Astrocyte (in vitro differentiated cells and primary cell): ENCODE measurements around the gene TEF.

Experiments used
- CTCF ChIP-seq: IDR thresholded peaks from 2 replicates; pipeline ENCODE4 v1.5.1; 2011; ENCODE audit warnings: low read depth, mild to moderate bottlenecking, inconsistent platforms, low read length, moderate library complexity; ENCODE audit not compliant: insufficient read depth
- EZH2 ChIP-seq: IDR thresholded peaks from 2 replicates; pipeline ENCODE4 v1.6.1; 2012; ENCODE audit warnings: mild to moderate bottlenecking, low read length, inconsistent platforms; ENCODE audit not compliant: insufficient read depth

GRCh38 chr22:41446057-41446501 is 64.3 kb downstream of the TEF start:
- TF ChIP-seq CTCF, result no peak
- TF ChIP-seq EZH2, result no peak
